WTC11 (cell line): ENCODE data around the gene SPDEF.

Experiments used
- ATF2 ChIP-seq: sonication (generic); formaldehyde crosslinking; IDR thresholded peaks from 2 replicates; pipeline ENCODE4 v1.8.1; 2022; ENCODE audit warnings: low read depth, missing genetic modification reagents, borderline replicate concordance
- CTCF ChIP-seq: fragments of 200-600 bp; IDR thresholded peaks from 2 replicates; pipeline ENCODE4 v1.8.0; 2022; ENCODE audit warnings: antibody characterized with exemption
- E2F1 ChIP-seq: sonication (generic); formaldehyde crosslinking; IDR thresholded peaks from 2 replicates; pipeline ENCODE4 v1.8.0; 2022; ENCODE audit warnings: mild to moderate bottlenecking, missing genetic modification reagents
- E2F4 ChIP-seq: sonication (generic); formaldehyde crosslinking; IDR thresholded peaks from 2 replicates; pipeline ENCODE4 v1.8.1; 2022; ENCODE audit warnings: low read depth, mild to moderate bottlenecking, moderate library complexity, missing genetic modification reagents, borderline replicate concordance
- NFYB ChIP-seq: sonication (generic); formaldehyde crosslinking; conservative IDR thresholded peaks from 2 replicates; pipeline ENCODE4 v1.8.0; 2022; ENCODE audit warnings: low read depth, missing genetic modification reagents
- SMAD3 ChIP-seq: sonication (generic); formaldehyde crosslinking; IDR thresholded peaks from 2 replicates; pipeline ENCODE4 v1.8.0; 2022; ENCODE audit warnings: missing genetic modification reagents, mild to moderate bottlenecking, borderline replicate concordance
- SP1 ChIP-seq: sonication (generic); formaldehyde crosslinking; conservative IDR thresholded peaks from 2 replicates; pipeline ENCODE4 v1.8.1; 2022; ENCODE audit warnings: missing genetic modification reagents
- ZNF121 ChIP-seq: sonication (generic); formaldehyde crosslinking; IDR thresholded peaks from 2 replicates; pipeline ENCODE4 v1.8.0; 2023; ENCODE audit warnings: missing genetic modification reagents
- ZNF263 ChIP-seq: sonication (generic); formaldehyde crosslinking; IDR thresholded peaks from 2 replicates; pipeline ENCODE4 v1.8.1; 2022; ENCODE audit warnings: low read depth, mild to moderate bottlenecking, moderate library complexity, missing genetic modification reagents

- TF ChIP-seq CTCF (no peak), SP1 (CRISPR knock-in tag) (no peak), SMAD3 (CRISPR knock-in tag) (no peak), NFYB (no peak), ZNF263 (CRISPR knock-in tag) (no peak), E2F1 (no peak), ATF2 (CRISPR knock-in tag) (no peak), E2F4 (CRISPR knock-in tag) (no peak), ZNF121 (CRISPR knock-in tag) (no peak)
Observed at GRCh38 chr6:34555328-34555727, 801 bp downstream of the SPDEF start.
